Measurements from ENCODE around the gene PHTF2.

DNA sequence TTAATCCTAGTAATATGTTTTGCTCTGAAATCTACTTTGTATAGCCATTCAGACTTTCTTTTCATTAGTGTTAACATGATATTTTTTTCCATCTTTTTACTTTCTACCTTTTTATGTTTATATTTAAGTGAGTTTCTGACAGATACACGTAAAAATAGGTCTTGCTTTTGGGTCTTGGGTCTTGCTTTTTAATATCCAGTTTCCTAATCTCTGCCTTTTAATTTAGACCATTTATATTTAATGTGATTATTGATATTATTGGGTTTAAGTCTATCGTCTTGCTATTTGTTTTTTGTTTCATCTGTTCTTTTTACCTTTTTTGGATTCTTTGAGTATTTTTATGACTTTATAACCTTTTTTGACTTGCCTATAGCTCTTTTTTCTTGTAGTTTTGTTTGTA lies 7.9 kb downstream of the PHTF2 start:
- TF ChIP-seq, protein P1, sequence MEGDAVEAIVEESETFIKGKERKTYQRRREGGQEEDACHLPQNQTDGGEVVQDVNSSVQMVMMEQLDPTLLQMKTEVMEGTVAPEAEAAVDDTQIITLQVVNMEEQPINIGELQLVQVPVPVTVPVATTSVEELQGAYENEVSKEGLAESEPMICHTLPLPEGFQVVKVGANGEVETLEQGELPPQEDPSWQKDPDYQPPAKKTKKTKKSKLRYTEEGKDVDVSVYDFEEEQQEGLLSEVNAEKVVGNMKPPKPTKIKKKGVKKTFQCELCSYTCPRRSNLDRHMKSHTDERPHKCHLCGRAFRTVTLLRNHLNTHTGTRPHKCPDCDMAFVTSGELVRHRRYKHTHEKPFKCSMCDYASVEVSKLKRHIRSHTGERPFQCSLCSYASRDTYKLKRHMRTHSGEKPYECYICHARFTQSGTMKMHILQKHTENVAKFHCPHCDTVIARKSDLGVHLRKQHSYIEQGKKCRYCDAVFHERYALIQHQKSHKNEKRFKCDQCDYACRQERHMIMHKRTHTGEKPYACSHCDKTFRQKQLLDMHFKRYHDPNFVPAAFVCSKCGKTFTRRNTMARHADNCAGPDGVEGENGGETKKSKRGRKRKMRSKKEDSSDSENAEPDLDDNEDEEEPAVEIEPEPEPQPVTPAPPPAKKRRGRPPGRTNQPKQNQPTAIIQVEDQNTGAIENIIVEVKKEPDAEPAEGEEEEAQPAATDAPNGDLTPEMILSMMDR (IDR thresholded peaks at IDR 0.05; ENCODE audit: low read length): no peak
- no peak for TF ChIP-seq EZH2 (IDR thresholded peaks at IDR 0.05; ENCODE audit: borderline replicate concordance, low read length)
